Aorta (tissue), 5 donors: ENCODE data around the gene LRRC17. TPM values are rescaled to one million over a fixed set of nuclear protein-coding genes. Genes with fewer than 3 reads are reported as not detected.
A peak's percentile ranks its signal among the peaks of the same experiment; 100 is the strongest.

Experiments used
- ATAC-seq: fragments of 200-7000 bp; cut with Tn5 transposase; one replicate; pipeline ENCODE4 v1.9.1; 2022; ENCODE audit warnings: moderate library complexity; ENCODE audit not compliant: low FRiP score
- DNase-seq, 2 donors: peaks; one replicate each; pipeline ENCODE4 v3.0.0-alpha.2; 2020
- H3K27ac ChIP-seq, 2 donors: one replicate each; pipeline ENCODE4 v1.5.1; 2013; ENCODE audit warnings: low read length in 2 of 2, mild to moderate bottlenecking in 2 of 2, moderate library complexity in 2 of 2, control low read depth in 1 of 2, inconsistent platforms in 1 of 2, low read depth in 1 of 2
- H3K27me3 ChIP-seq, 2 donors: one replicate each; pipeline ENCODE4 v1.6.1; 2013; ENCODE audit warnings: control low read depth in 1 of 2, low read length in 1 of 2, mild to moderate bottlenecking in 1 of 2, moderate library complexity in 1 of 2; ENCODE audit not compliant: insufficient read depth in 2 of 2, control insufficient read depth in 1 of 2
- H3K36me3 ChIP-seq, 2 donors: one replicate each; pipeline ENCODE4 v1.6.1; 2013; ENCODE audit warnings: control low read depth in 1 of 2, low read length in 1 of 2, mild to moderate bottlenecking in 1 of 2; ENCODE audit not compliant: insufficient read depth in 2 of 2, control insufficient read depth in 1 of 2
- H3K4me1 ChIP-seq, 2 donors: one replicate each; pipeline ENCODE4 v1.6.1; 2013; ENCODE audit warnings: low read length in 2 of 2, control low read depth in 1 of 2, mild to moderate bottlenecking in 1 of 2, moderate library complexity in 1 of 2; ENCODE audit not compliant: insufficient read depth in 2 of 2, control insufficient read depth in 1 of 2
- H3K4me3 ChIP-seq, 2 donors: one replicate each; pipeline ENCODE4 v1.5.1; 2013; ENCODE audit warnings: low read length in 2 of 2, control low read depth in 1 of 2, mild to moderate bottlenecking in 1 of 2
- H3K9me3 ChIP-seq: one replicate; pipeline ENCODE4 v1.6.1; 2013; ENCODE audit warnings: mild to moderate bottlenecking, low read length; ENCODE audit not compliant: control insufficient read depth
- WGBS, 2 donors: extraction: QIAGEN DNeasy Blood & Tissue Kit; methylation state at CpG; one replicate each; pipeline ENCODE4 v1.1.7; 2013; 5-methylcytosine and 5-hydroxymethylcytosine counted together
- intact Hi-C, 2 donors: fragments of 100-400 bp; cut with DNase I; formaldehyde crosslinking; loops; one replicate each; pipeline versions ENCODE4 v1.14.2 to v1.15.0; 2022
- long read RNA-seq, 2 donors: library from polyadenylated mRNA; unstranded; transcript quantifications; one replicate each; pipeline ENCODE4 v2.0.0, GENCODE V29; 2020 to 2021
- polyA plus RNA-seq, 2 donors: library from polyadenylated mRNA; stranded (reverse); fragments of 200-250 nt; gene quantifications; one replicate each; pipeline ENCODE4 v1.2.3, GENCODE V29; 2013
- total RNA-seq, 2 donors: library from RNA; stranded (reverse); fragmentation: NEBNext Ultra II Directional; extraction: Animal tissue kit (Norgen Biotek cat#: 25700); gene quantifications; one replicate each; pipeline ENCODE4 v1.2.1, GENCODE V29; 2021
- donor health status: healthy with polysubstance abuse.
- donor health status: Bipolar disorder and iron deficiency.
- donor health status: DM: no; HTN: no; CAD: no.
- donor health status: DM: no; HTN: no; CAD: no.
- donor health status: DM: yes; HTN: yes; CAD: no.

LRRC17 gene, protein sequence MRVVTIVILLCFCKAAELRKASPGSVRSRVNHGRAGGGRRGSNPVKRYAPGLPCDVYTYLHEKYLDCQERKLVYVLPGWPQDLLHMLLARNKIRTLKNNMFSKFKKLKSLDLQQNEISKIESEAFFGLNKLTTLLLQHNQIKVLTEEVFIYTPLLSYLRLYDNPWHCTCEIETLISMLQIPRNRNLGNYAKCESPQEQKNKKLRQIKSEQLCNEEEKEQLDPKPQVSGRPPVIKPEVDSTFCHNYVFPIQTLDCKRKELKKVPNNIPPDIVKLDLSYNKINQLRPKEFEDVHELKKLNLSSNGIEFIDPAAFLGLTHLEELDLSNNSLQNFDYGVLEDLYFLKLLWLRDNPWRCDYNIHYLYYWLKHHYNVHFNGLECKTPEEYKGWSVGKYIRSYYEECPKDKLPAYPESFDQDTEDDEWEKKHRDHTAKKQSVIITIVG
- total RNA-seq (10 to 100 TPM in 1 of 2 donors, 1 to 10 TPM in 1; 8.1 to 30.5 TPM), polyA plus RNA-seq (10 to 100 TPM; 18.7 to 69.6 TPM)
- long read RNA-seq, donor 1, transcript LRRC17-202 (4 exons, 1,963 nt): major isoform, 11 of 15 reads
- long read RNA-seq, donor 1, partial matches to known transcripts: 2 of 15 reads
- long read RNA-seq, donor 1, other reads (novel, unspliced or antisense): 1 of 15 reads
- long read RNA-seq, donor 2, partial matches to known transcripts: 2 of 11 reads
- long read RNA-seq, donor 2, other reads (novel, unspliced or antisense): 3 of 11 reads

DNA sequence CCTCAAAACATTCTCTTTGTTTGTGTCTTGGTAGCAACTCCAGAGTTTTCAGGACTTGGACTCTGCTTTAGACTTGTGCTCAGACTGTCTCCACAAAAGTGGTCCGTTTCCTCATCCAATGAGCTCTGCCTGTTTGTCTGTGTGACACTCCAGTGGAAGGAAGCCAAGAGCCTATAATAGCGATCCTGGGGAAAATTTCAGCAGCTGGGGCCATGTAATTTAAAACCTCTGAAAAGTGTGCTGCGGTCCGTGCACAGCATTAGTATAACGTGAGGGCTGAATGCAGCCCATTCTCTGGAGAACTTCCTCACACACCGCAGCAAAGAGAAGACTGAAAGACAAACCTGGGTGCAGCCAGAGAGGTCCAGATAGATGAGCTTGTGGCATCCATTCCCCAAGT is at the start of gene LRRC17:
Gene LRRC17, plus strand, starts transcription at position 259 of the 400 bp plus-strand sequence. CDS start 20,914 bp downstream, outside the sequence.
- Histone ChIP-seq H3K36me3 (no peaks in the 10 kb centered on the region), H3K9me3 (no peaks in the 10 kb centered on the region), H3K27me3 (no peaks in the 10 kb centered on the region), H3K27ac (peak within 1 kb of the TSS; percentile 71 to 77), H3K4me3 (peak within 1 kb of the TSS; percentile 59 to 83), H3K4me1 (peaks cover 6 to 9% of the 10 kb centered on the region in 2 donors)
- 0 to 7% methylated on average over 6 of the region's 6 CpGs for WGBS, 2 donors
- ATAC-seq (peak; percentile 55), DNase-seq (no peak)
- intact Hi-C loops: loop anchor here (2.0 to 10.0 kb wide), 3 partner anchors 80 to 152 kb away; no protein-coding TSS in a partner anchor

- no peak overlapping the region for H3K4me3 ChIP-seq
- no peaks in the 10 kb centered on the region for H3K36me3 ChIP-seq
- ATAC-seq: no peak
- no peak overlapping the region for H3K27ac ChIP-seq
- H3K27me3 ChIP-seq: no peaks in the 10 kb centered on the region
- 37 to 48% methylated on average over 2 of the region's 2 CpGs for WGBS, 2 donors
- H3K4me1 ChIP-seq: no peaks in the 10 kb centered on the region
- intact Hi-C loops: no loop called here
- H3K9me3 ChIP-seq: no peaks in the 10 kb centered on the region
- DNase-seq: no peak
Measured at GRCh38 chr7:102864958-102865357, 47.8 kb upstream of the LRRC17 start.

GRCh38 chr7:102866535-102867215 is 46.1 kb upstream of the LRRC17 start:
- intact Hi-C loops: no loop called here
- no peak overlapping the region for H3K4me3 ChIP-seq
- H3K27me3 ChIP-seq: no peaks in the 10 kb centered on the region
- no peaks in the 10 kb centered on the region for H3K9me3 ChIP-seq
- H3K36me3 ChIP-seq: no peaks in the 10 kb centered on the region
- H3K4me1 ChIP-seq: no peaks in the 10 kb centered on the region
- WGBS, 2 donors: 90 to 95% methylated on average over 3 of the region's 3 CpGs
- DNase-seq (no peak), ATAC-seq (no peak)
- no peak overlapping the region for H3K27ac ChIP-seq

GRCh38 chr7:102869195-102869594 is 43.6 kb upstream of the LRRC17 start:
- DNase-seq (no peak), ATAC-seq (no peak)
- Histone ChIP-seq H3K4me3 (no peak overlapping the region), H3K9me3 (peaks cover 2% of the 10 kb centered on the region), H3K4me1 (no peaks in the 10 kb centered on the region), H3K27me3 (no peaks in the 10 kb centered on the region), H3K36me3 (peaks cover 0 to 2% of the 10 kb centered on the region in 2 donors), H3K27ac (no peak overlapping the region)
- WGBS, 2 donors: 88 to 98% methylated on average over 5 of the region's 5 CpGs
- intact Hi-C loops: no loop called here

- no peak for ATAC-seq
- H3K27me3 ChIP-seq: no peaks in the 10 kb centered on the region
- intact Hi-C loops: no loop called here
- peaks cover 2% of the 10 kb centered on the region for H3K9me3 ChIP-seq
- no peak for DNase-seq
- H3K27ac ChIP-seq: no peak overlapping the region
- H3K4me3 ChIP-seq: no peak overlapping the region
- WGBS, 2 donors: 67 to 72% methylated on average over 2 of the region's 2 CpGs
- H3K36me3 ChIP-seq: peaks cover 0 to 2% of the 10 kb centered on the region in 2 donors
- H3K4me1 ChIP-seq: peaks cover 0 to 1% of the 10 kb centered on the region in 2 donors
Measured at GRCh38 chr7:102872460-102872859, 40.3 kb upstream of the LRRC17 start.

DNA sequence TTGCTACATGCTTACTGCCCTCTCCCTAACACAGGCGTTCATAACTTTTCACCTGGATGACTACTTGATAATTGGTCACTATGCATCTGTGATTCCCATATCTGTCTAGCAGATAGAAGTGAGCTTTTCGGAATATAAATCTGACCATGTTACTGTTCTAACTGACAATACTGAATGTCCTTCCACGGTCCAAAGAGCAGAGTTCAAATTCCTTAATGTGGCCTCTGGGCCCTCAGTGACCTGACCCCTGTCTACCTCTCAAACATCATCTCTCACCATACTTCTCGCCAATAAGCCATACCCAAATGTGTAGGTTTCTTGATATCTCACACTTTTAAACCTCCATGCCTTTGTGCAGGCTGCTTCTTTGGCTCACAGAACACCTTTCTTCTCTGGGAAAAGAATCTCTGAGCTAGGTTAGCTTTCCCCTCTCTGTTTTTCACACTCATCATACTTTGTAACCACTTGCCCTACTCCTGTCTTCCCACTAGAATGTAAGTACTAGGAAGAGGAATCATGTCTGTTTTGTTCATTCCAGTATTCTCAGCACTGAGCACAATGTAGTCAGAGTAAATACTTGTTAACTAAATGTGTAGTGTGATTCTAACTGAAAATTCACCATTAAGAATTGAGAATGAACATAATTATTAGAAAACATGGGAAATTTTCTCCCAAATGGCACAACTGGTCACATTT is 39.2 kb upstream of the LRRC17 start:
- Histone ChIP-seq H3K4me1 (peaks cover 0 to 1% of the 10 kb centered on the region in 2 donors), H3K4me3 (no peak overlapping the region), H3K27ac (no peak overlapping the region), H3K9me3 (peaks cover 2% of the 10 kb centered on the region), H3K36me3 (peaks cover 0 to 2% of the 10 kb centered on the region in 2 donors), H3K27me3 (no peaks in the 10 kb centered on the region)
- WGBS, 2 donors: 90 to 93% methylated on average over 4 of the region's 4 CpGs
- intact Hi-C loops: no loop called here
- no peak for DNase-seq
- ATAC-seq: no peak

DNA sequence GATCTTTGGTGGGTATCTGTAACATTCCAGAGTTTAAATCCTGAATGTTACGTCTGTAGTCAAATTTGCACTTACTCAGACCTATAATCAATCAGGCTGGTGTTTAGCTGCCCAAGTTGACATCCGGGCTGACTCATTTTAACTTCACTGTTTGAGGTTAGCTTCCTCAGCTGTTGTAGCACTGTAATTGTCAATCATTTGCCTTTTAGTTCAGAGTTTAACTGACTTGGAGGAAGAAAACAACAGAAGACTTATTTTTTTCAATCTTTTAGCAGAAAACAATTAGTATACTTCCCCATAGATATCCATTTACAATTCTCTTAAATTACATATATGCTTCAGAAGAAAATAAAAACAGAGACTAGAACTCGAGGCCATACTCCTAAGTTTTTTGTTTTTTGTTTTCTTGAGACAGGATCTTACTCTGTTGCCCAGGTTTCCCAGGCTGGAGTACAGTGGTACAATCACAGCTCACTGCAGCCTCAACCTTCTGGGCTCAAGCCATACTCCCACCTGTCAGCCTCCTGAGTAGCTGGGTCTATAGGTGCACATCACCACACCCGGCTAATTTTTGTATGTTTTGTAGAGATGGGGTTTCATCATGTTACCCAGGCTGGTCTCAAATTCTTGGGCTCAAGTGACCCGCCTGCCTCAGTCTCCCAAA is 38.5 kb upstream of the LRRC17 start:
- no peak overlapping the region for H3K27ac ChIP-seq
- intact Hi-C loops: no loop called here

DNA sequence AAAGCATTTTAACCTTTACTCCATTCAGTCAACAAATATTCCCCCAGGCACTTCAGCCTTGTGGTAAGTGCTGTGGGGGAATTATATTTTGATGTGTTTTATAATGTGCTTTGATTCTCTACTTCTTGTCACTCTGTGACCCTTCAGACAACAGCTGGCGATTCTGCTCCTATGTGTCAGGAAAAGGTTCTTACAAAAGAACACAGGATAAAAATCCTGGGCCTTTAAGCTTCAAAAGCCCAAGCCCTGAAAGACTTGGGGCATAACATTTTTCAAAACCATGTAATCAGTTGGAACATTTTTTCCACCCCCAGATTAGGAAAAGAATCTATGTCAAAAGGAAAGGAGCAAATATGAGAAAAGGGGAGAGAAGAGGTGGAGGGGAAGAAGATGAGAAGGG is 37.8 kb upstream of the LRRC17 start:
- Histone ChIP-seq H3K27me3 (no peaks in the 10 kb centered on the region), H3K36me3 (peaks cover 0 to 2% of the 10 kb centered on the region in 2 donors), H3K9me3 (peaks cover 2% of the 10 kb centered on the region), H3K4me3 (no peak overlapping the region), H3K27ac (peak overlapping the region; percentile 9 to 80), H3K4me1 (peaks cover 0 to 1% of the 10 kb centered on the region in 2 donors)
- ATAC-seq (no peak), DNase-seq (no peak)
- 74 to 76% methylated on average over 1 of the region's 1 CpG for WGBS, 2 donors
- intact Hi-C loops: loop anchor here in 1 of 2 donors (5.0 kb wide), 1 partner anchor 117 kb away; no protein-coding TSS in a partner anchor

More for the DNA sequence above, 38.5 kb upstream of the LRRC17 start:
- H3K36me3 ChIP-seq: peaks cover 0 to 2% of the 10 kb centered on the region in 2 donors
- 74 to 79% methylated on average over 5 of the region's 5 CpGs for WGBS, 2 donors
- peaks cover 0 to 1% of the 10 kb centered on the region in 2 donors for H3K4me1 ChIP-seq
- H3K9me3 ChIP-seq: peaks cover 2% of the 10 kb centered on the region
- ATAC-seq (no peak), DNase-seq (no peak)
- no peak overlapping the region for H3K4me3 ChIP-seq
- no peaks in the 10 kb centered on the region for H3K27me3 ChIP-seq
